HEK293 (cell line): ENCODE results near the gene RNF214.

Source experiments
- CTCF ChIA-PET: fragments of 350-600 bp; formaldehyde crosslinking; extraction: SDS; loops from one replicate; lab custom pipeline; 2021; ENCODE audit warnings: antibody characterized with exemption; lab: Yijun Ruan, JAX
- POLR2A ChIA-PET: fragments of 300-600 bp; formaldehyde crosslinking; extraction: SDS; loops from one replicate; lab custom pipeline; 2020; ENCODE audit warnings: antibody characterized with exemption, inconsistent platforms; lab: Yijun Ruan, JAX
- H3K27ac ChIP-seq: fragments of 200-500 bp; sonication (Bioruptor generic); 2 replicates; pipeline ENCODE4 v1.5.1; 2014; ENCODE audit warnings: low read depth, low read length, control low read depth, inconsistent platforms; ENCODE audit errors: extremely low read depth
- H3K36me3 ChIP-seq, 2 experiments: fragments of 200-500 bp in 1 of 2; sonication (Bioruptor generic) in 1 of 2; 1 replicate in 1 of 2; 2 replicates in 1 of 2; pipeline ENCODE4 v1.5.1; 2014 to 2017; ENCODE audit warnings: inconsistent platforms in 2 of 2, low read length in 2 of 2; ENCODE audit not compliant: control insufficient read depth in 2 of 2, insufficient read depth in 1 of 2
- H3K4me1 ChIP-seq: fragments of 200-500 bp; sonication (Bioruptor generic); 2 replicates; pipeline ENCODE4 v1.5.1; 2014; ENCODE audit warnings: mild to moderate bottlenecking, low read length, inconsistent platforms; ENCODE audit not compliant: control insufficient read depth, insufficient read depth
- H3K4me3 ChIP-seq: 2 replicates; pipeline ENCODE4 v1.5.1; 2011; ENCODE audit warnings: low read depth, mild to moderate bottlenecking, control low read depth, low read length, moderate library complexity
- H3K9me3 ChIP-seq: fragments of 200-500 bp; sonication (Bioruptor generic); 2 replicates; pipeline ENCODE4 v1.5.1; 2014; ENCODE audit warnings: low read depth, low read length, inconsistent platforms; ENCODE audit not compliant: control insufficient read depth, insufficient read depth
- GLI2 ChIP-seq: fragments of 450-650 bp; formaldehyde crosslinking; IDR thresholded peaks from 2 replicates; pipeline ENCODE4; 2017; ENCODE audit warnings: missing biosample characterization, missing genetic modification characterization, low read depth, borderline replicate concordance
- HOXC10 ChIP-seq: sonication (generic); formaldehyde crosslinking; IDR thresholded peaks from 2 replicates; pipeline ENCODE4 v1.8.1; 2023; ENCODE audit warnings: mild to moderate bottlenecking, missing genetic modification reagents
- KLF7 ChIP-seq: fragments of 450-650 bp; formaldehyde crosslinking; IDR thresholded peaks from 2 replicates; pipeline ENCODE4 v1.5.1; 2016; ENCODE audit warnings: missing biosample characterization, missing genetic modification characterization, borderline replicate concordance
- MYNN ChIP-seq: fragments of 450-650 bp; formaldehyde crosslinking; IDR thresholded peaks from 2 replicates; pipeline ENCODE4 v1.5.1; 2016; ENCODE audit warnings: missing biosample characterization, missing genetic modification characterization, borderline replicate concordance
- SCRT1 ChIP-seq: fragments of 450-650 bp; formaldehyde crosslinking; IDR thresholded peaks from 2 replicates; pipeline ENCODE4 v1.5.1; 2016; ENCODE audit warnings: missing biosample characterization, missing genetic modification characterization, borderline replicate concordance
- SETDB1 ChIP-seq: IDR thresholded peaks from one replicate; pipeline ENCODE4 v1.6.1; 2017; ENCODE audit warnings: mild to moderate bottlenecking, low read length, moderate library complexity, mixed read lengths; ENCODE audit not compliant: insufficient read length
- YY2 ChIP-seq: fragments of 450-650 bp; formaldehyde crosslinking; IDR thresholded peaks from 2 replicates; pipeline ENCODE4 v1.5.1; 2016; ENCODE audit warnings: missing biosample characterization, missing genetic modification characterization
- ZBTB20 ChIP-seq: fragments of 450-650 bp; formaldehyde crosslinking; IDR thresholded peaks from 2 replicates; pipeline ENCODE4 v1.5.1; 2016; ENCODE audit warnings: missing biosample characterization, missing genetic modification characterization
- ZBTB48 ChIP-seq: fragments of 450-650 bp; formaldehyde crosslinking; IDR thresholded peaks from 2 replicates; pipeline ENCODE4 v1.5.1; 2016; ENCODE audit warnings: missing biosample characterization, missing genetic modification characterization
- ZFP37 ChIP-seq: fragments of 450-650 bp; formaldehyde crosslinking; IDR thresholded peaks from 2 replicates; pipeline ENCODE4 v1.5.1; 2016; ENCODE audit warnings: missing biosample characterization, missing genetic modification characterization
- ZFP69B ChIP-seq: fragments of 450-650 bp; formaldehyde crosslinking; IDR thresholded peaks from 2 replicates; pipeline ENCODE4 v1.5.1; 2016; ENCODE audit warnings: missing biosample characterization, missing genetic modification characterization
- ZNF133 ChIP-seq: fragments of 450-650 bp; formaldehyde crosslinking; IDR thresholded peaks from 2 replicates; pipeline ENCODE4 v1.5.1; 2016; ENCODE audit warnings: missing biosample characterization, missing genetic modification characterization
- ZNF266 ChIP-seq: fragments of 450-650 bp; formaldehyde crosslinking; IDR thresholded peaks from 2 replicates; pipeline ENCODE4 v1.5.1; 2016; ENCODE audit warnings: missing biosample characterization, missing genetic modification characterization, low read depth
- ZNF324 ChIP-seq: fragments of 450-650 bp; formaldehyde crosslinking; IDR thresholded peaks from 2 replicates; pipeline ENCODE4 v1.5.1; 2016; ENCODE audit warnings: missing biosample characterization, missing genetic modification characterization
- ZNF548 ChIP-seq: fragments of 450-650 bp; formaldehyde crosslinking; IDR thresholded peaks from 2 replicates; pipeline ENCODE4 v1.5.1; 2016; ENCODE audit warnings: missing biosample characterization, missing genetic modification characterization
- ZNF623 ChIP-seq: fragments of 450-650 bp; formaldehyde crosslinking; IDR thresholded peaks from 2 replicates; pipeline ENCODE4 v1.5.1; 2016; ENCODE audit warnings: missing biosample characterization, missing genetic modification characterization
- ZNF629 ChIP-seq: fragments of 450-650 bp; formaldehyde crosslinking; IDR thresholded peaks from 2 replicates; pipeline ENCODE4 v1.5.1; 2017; ENCODE audit warnings: missing biosample characterization, missing genetic modification characterization
- ZNF660 ChIP-seq: fragments of 450-650 bp; IDR thresholded peaks from 2 replicates; pipeline ENCODE4 v1.5.1; 2018; ENCODE audit warnings: missing biosample characterization, mild to moderate bottlenecking, missing genetic modification characterization
- ZNF677 ChIP-seq: fragments of 450-650 bp; IDR thresholded peaks from 2 replicates; pipeline ENCODE4 v1.5.0; 2018; ENCODE audit warnings: missing biosample characterization, mild to moderate bottlenecking, missing genetic modification characterization, moderate library complexity
- ZNF747 ChIP-seq: fragments of 450-650 bp; formaldehyde crosslinking; IDR thresholded peaks from 2 replicates; pipeline ENCODE4 v1.5.1; 2016; ENCODE audit warnings: missing biosample characterization, missing genetic modification characterization
- ZNF768 ChIP-seq: fragments of 450-650 bp; formaldehyde crosslinking; IDR thresholded peaks from 2 replicates; pipeline ENCODE4 v1.5.1; 2018; ENCODE audit warnings: missing biosample characterization, mild to moderate bottlenecking, missing genetic modification characterization
- ZNF776 ChIP-seq: fragments of 450-650 bp; formaldehyde crosslinking; IDR thresholded peaks from 2 replicates; pipeline ENCODE4 v1.5.0; 2017; ENCODE audit warnings: missing biosample characterization, missing genetic modification characterization, borderline replicate concordance
- TF ChIP-seq, protein P1 (sequence below): fragments of 450-650 bp; formaldehyde crosslinking; IDR thresholded peaks from 2 replicates; pipeline ENCODE4 v1.5.1; 2016; ENCODE audit warnings: missing biosample characterization, missing genetic modification characterization
- TF ChIP-seq, protein P2 (sequence below): fragments of 450-650 bp; formaldehyde crosslinking; IDR thresholded peaks from 2 replicates; pipeline ENCODE4 v1.5.1; 2016; ENCODE audit warnings: missing biosample characterization, missing genetic modification characterization
- TF ChIP-seq, protein P3 (sequence below): fragments of 450-650 bp; formaldehyde crosslinking; IDR thresholded peaks from 2 replicates; pipeline ENCODE4 v1.5.1; 2016; ENCODE audit warnings: missing biosample characterization, missing genetic modification characterization, borderline replicate concordance
- TF ChIP-seq, protein P4 (sequence below): fragments of 450-650 bp; formaldehyde crosslinking; IDR thresholded peaks from 2 replicates; pipeline ENCODE4 v1.5.1; 2016; ENCODE audit warnings: missing biosample characterization, missing genetic modification characterization

Gene RNF214

DNA sequence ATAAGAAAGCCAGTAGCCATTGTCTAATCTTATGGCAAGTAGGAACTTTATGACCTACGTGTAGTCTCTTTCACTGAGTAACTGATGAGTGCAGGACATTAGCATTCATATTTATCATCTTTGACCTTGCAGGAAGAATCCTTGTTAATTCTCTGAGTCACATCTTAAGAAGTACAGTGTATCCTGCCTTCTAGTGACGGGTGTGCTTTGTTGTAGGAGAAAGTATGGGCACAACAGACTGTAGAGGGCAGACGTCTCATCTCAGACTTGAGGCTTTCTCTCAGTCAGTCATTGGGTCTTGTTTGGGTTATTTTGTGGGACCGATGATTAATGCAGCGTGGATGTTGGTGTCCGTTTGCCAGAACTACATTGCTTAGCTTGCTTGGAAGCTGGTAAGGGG lies 6.8 kb downstream of the RNF214 start:
- CTCF ChIA-PET = interaction anchor here (0.7 kb wide), 1 partner anchor 21 kb away, joined by 3 read pairs; no protein-coding TSS in a partner anchor
- Histone ChIP-seq H3K36me3 (peaks cover 13 to 57% of the 10 kb centered on the region in 2 experiments; a peak in 2 of 3 replicates), H3K4me3 (no peak overlapping the region), H3K4me1 (no peaks in the 10 kb centered on the region), H3K27ac (no peak overlapping the region), H3K9me3 (no peaks in the 10 kb centered on the region)
- POLR2A ChIA-PET = no interaction called here
- TF ChIP-seq, protein P1, sequence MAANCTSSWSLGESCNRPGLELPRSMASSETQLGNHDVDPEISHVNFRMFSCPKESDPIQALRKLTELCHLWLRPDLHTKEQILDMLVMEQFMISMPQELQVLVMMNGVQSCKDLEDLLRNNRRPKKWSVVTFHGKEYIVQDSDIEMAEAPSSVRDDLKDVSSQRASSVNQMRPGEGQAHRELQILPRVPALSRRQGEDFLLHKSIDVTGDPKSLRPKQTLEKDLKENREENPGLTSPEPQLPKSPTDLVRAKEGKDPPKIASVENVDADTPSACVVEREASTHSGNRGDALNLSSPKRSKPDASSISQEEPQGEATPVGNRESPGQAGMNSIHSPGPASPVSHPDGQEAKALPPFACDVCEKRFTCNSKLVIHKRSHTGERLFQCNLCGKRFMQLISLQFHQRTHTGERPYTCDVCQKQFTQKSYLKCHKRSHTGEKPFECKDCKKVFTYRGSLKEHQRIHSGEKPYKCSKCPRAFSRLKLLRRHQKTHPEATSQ = no peak
- TF ChIP-seq, protein P2, sequence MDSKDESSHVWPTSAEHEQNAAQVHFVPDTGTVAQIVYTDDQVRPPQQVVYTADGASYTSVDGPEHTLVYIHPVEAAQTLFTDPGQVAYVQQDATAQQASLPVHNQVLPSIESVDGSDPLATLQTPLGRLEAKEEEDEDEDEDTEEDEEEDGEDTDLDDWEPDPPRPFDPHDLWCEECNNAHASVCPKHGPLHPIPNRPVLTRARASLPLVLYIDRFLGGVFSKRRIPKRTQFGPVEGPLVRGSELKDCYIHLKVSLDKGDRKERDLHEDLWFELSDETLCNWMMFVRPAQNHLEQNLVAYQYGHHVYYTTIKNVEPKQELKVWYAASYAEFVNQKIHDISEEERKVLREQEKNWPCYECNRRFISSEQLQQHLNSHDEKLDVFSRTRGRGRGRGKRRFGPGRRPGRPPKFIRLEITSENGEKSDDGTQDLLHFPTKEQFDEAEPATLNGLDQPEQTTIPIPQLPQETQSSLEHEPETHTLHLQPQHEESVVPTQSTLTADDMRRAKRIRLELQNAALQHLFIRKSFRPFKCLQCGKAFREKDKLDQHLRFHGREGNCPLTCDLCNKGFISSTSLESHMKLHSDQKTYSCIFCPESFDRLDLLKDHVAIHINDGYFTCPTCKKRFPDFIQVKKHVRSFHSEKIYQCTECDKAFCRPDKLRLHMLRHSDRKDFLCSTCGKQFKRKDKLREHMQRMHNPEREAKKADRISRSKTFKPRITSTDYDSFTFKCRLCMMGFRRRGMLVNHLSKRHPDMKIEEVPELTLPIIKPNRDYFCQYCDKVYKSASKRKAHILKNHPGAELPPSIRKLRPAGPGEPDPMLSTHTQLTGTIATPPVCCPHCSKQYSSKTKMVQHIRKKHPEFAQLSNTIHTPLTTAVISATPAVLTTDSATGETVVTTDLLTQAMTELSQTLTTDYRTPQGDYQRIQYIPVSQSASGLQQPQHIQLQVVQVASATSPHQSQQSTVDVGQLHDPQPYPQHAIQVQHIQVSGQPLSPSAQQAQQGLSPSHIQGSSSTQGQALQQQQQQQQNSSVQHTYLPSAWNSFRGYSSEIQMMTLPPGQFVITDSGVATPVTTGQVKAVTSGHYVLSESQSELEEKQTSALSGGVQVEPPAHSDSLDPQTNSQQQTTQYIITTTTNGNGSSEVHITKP = no peak
- TF ChIP-seq HOXC10 (CRISPR knock-in tag) = no peak
- TF ChIP-seq, protein P3, sequence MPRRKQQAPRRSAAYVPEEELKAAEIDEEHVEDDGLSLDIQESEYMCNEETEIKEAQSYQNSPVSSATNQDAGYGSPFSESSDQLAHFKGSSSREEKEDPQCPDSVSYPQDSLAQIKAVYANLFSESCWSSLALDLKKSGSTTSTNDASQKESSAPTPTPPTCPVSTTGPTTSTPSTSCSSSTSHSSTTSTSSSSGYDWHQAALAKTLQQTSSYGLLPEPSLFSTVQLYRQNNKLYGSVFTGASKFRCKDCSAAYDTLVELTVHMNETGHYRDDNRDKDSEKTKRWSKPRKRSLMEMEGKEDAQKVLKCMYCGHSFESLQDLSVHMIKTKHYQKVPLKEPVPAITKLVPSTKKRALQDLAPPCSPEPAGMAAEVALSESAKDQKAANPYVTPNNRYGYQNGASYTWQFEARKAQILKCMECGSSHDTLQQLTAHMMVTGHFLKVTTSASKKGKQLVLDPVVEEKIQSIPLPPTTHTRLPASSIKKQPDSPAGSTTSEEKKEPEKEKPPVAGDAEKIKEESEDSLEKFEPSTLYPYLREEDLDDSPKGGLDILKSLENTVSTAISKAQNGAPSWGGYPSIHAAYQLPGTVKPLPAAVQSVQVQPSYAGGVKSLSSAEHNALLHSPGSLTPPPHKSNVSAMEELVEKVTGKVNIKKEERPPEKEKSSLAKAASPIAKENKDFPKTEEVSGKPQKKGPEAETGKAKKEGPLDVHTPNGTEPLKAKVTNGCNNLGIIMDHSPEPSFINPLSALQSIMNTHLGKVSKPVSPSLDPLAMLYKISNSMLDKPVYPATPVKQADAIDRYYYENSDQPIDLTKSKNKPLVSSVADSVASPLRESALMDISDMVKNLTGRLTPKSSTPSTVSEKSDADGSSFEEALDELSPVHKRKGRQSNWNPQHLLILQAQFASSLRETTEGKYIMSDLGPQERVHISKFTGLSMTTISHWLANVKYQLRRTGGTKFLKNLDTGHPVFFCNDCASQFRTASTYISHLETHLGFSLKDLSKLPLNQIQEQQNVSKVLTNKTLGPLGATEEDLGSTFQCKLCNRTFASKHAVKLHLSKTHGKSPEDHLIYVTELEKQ (tag by site-specific recombination) = no peak
- no peak for TF ChIP-seq ZNF548 (tag by site-specific recombination)
- TF ChIP-seq, protein P4, sequence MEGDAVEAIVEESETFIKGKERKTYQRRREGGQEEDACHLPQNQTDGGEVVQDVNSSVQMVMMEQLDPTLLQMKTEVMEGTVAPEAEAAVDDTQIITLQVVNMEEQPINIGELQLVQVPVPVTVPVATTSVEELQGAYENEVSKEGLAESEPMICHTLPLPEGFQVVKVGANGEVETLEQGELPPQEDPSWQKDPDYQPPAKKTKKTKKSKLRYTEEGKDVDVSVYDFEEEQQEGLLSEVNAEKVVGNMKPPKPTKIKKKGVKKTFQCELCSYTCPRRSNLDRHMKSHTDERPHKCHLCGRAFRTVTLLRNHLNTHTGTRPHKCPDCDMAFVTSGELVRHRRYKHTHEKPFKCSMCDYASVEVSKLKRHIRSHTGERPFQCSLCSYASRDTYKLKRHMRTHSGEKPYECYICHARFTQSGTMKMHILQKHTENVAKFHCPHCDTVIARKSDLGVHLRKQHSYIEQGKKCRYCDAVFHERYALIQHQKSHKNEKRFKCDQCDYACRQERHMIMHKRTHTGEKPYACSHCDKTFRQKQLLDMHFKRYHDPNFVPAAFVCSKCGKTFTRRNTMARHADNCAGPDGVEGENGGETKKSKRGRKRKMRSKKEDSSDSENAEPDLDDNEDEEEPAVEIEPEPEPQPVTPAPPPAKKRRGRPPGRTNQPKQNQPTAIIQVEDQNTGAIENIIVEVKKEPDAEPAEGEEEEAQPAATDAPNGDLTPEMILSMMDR = 0 out of 2 replicates have a peak, but pooled peaks have one; percentile 18
- TF ChIP-seq ZNF677 (tag by site-specific recombination) = peak; percentile 40; the same call in 1 of the 2 replicates
- TF ChIP-seq, all 188 proteins: peak for 2

DNA sequence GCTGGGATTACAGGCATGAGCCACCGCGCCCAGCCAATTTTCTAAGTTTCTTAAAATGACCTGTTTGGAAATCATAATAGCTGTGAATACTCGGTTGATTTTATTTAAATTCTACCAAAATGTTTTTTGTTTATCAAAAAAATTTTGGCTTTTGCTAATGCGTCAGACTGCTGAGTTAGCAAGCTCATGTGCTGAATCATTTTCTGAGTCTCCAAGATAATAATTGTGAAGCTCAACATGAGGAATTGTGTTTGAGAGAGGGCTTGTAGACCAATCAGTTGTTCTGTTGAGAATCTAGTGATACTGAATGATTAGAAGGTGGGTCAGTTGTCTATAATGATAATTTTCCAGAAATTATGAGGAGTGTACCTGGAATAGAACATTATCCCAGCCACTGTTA lies 15.9 kb downstream of the RNF214 start:
- Histone ChIP-seq H3K36me3 (peaks cover 22 to 71% of the 10 kb centered on the region in 2 experiments; a peak in 2 of 3 replicates), H3K9me3 (no peaks in the 10 kb centered on the region), H3K4me3 (no peak overlapping the region), H3K4me1 (no peaks in the 10 kb centered on the region), H3K27ac (no peak overlapping the region)
- ChIA-PET POLR2A (no interaction called here), CTCF (interaction anchor here (0.6 to 1.2 kb wide), 2 partner anchors 22 to 129 kb away, joined by 3 to 5 read pairs; no protein-coding TSS in a partner anchor)
- TF ChIP-seq GLI2 (tag by site-specific recombination) (no peak), KLF7 (tag by site-specific recombination) (no peak), ZBTB20 (tag by site-specific recombination) (no peak), ZNF747 (no peak), ZNF623 (tag by site-specific recombination) (no peak), ZNF776 (tag by site-specific recombination) (no peak), SCRT1 (tag by site-specific recombination) (no peak), SETDB1 (no peak), ZNF629 (no peak), ZNF660 (tag by site-specific recombination) (no peak), ZNF324 (tag by site-specific recombination) (no peak), ZFP69B (tag by site-specific recombination) (no peak), ZBTB48 (tag by site-specific recombination) (no peak), MYNN (tag by site-specific recombination) (no peak), ZNF266 (no peak), ZNF768 (no peak), ZFP37 (tag by site-specific recombination) (no peak), ZNF133 (tag by site-specific recombination) (no peak), YY2 (no peak)
